HG02884 (cell line): Measurements from ENCODE around the gene CAMK2D.

ENCODE experiments used
- ATAC-seq: cut with Tn5 transposase; IDR thresholded peaks from one replicate; pipeline ENCODE4 v1.9.1; 2021; ENCODE audit warnings: mild to moderate bottlenecking, moderate library complexity; ENCODE audit not compliant: unreplicated experiment

The CAMK2D gene

GRCh38 chr4:113452868-113453620 is 308.5 kb downstream of the CAMK2D start:
- ATAC-seq: no peak

- ATAC-seq: no peak
These were observed 309.4 kb downstream of the CAMK2D start for GRCh38 chr4:113452152-113452551.

GRCh38 chr4:113450295-113451080 is 311.1 kb downstream of the CAMK2D start:
- no peak for ATAC-seq

GRCh38 chr4:113449410-113449974 is 312.0 kb downstream of the CAMK2D start:
- no peak for ATAC-seq

- ATAC-seq: peak; percentile 66
These were observed 313.8 kb downstream of the CAMK2D start for GRCh38 chr4:113447769-113448168.

GRCh38 chr4:113447061-113447460 is 314.5 kb downstream of the CAMK2D start:
- no peak for ATAC-seq

GRCh38 chr4:113446019-113446418 is 315.5 kb downstream of the CAMK2D start:
- no peak for ATAC-seq

GRCh38 chr4:113445286-113445685 is 316.3 kb downstream of the CAMK2D start:
- no peak for ATAC-seq

- no peak for ATAC-seq
These were observed 317.2 kb downstream of the CAMK2D start for GRCh38 chr4:113444386-113444785.

GRCh38 chr4:113442826-113443225 is 318.7 kb downstream of the CAMK2D start:
- no peak for ATAC-seq

- no peak for ATAC-seq
These were observed 321.2 kb downstream of the CAMK2D start for GRCh38 chr4:113440371-113440770.

- no peak for ATAC-seq
These were observed 322.9 kb downstream of the CAMK2D start for GRCh38 chr4:113438596-113438995.

GRCh38 chr4:113437129-113437528 is 324.4 kb downstream of the CAMK2D start:
- ATAC-seq: no peak

- ATAC-seq: no peak
These were observed 325.2 kb downstream of the CAMK2D start for GRCh38 chr4:113436360-113436759.

GRCh38 chr4:113435893-113436292 is 325.6 kb downstream of the CAMK2D start:
- no peak for ATAC-seq

- no peak for ATAC-seq
These were observed 327.3 kb downstream of the CAMK2D start for GRCh38 chr4:113434247-113434587.

GRCh38 chr4:113433536-113434246 is 327.8 kb downstream of the CAMK2D start:
- ATAC-seq: no peak

GRCh38 chr4:113433116-113433515 is 328.4 kb downstream of the CAMK2D start:
- ATAC-seq: no peak

- ATAC-seq: no peak
These were observed 337.9 kb downstream of the CAMK2D start for GRCh38 chr4:113423631-113424030.

GRCh38 chr4:113420938-113421337 is 340.6 kb downstream of the CAMK2D start:
- no peak for ATAC-seq

GRCh38 chr4:113419631-113420030 is 341.9 kb downstream of the CAMK2D start:
- ATAC-seq: no peak
